GM19023 (cell line): Measurements from ENCODE around the gene IQCE.
"Not testable (repeated sequence)": the region's sequence is repeated elsewhere in the genome, so short reads cannot be mapped to it uniquely, and the experiment has no call there.

Experiments
- ATAC-seq: cut with Tn5 transposase; IDR thresholded peaks from one replicate; pipeline ENCODE4 v1.9.1; 2021; ENCODE audit warnings: mild to moderate bottlenecking, moderate library complexity; ENCODE audit not compliant: unreplicated experiment

IQCE gene

GRCh38 chr7:2532199-2532772 lies 26.5 kb upstream of the IQCE start:
- ATAC-seq = not testable (repeated sequence)

DNA sequence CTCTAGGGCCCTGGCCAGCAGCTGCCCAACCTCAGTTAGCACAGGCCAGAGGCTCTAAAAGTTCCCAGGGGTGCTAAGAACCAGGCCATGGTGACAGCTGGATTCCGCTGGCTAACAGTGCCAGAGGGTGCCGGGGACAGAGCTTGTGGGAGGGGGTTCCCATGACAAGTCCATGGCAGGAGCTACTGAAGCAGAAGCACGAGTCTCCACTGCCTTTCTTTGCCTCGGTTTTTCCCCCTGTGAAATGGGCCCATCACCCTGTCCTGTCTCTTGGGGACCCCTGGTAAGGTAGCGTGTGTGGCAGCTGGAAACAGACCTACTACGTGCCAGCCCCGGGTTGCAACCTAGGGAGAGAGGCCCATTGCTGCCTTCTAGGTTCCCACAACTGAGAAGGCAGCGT lies 26.0 kb upstream of the IQCE start:
- ATAC-seq = not testable (repeated sequence)

DNA sequence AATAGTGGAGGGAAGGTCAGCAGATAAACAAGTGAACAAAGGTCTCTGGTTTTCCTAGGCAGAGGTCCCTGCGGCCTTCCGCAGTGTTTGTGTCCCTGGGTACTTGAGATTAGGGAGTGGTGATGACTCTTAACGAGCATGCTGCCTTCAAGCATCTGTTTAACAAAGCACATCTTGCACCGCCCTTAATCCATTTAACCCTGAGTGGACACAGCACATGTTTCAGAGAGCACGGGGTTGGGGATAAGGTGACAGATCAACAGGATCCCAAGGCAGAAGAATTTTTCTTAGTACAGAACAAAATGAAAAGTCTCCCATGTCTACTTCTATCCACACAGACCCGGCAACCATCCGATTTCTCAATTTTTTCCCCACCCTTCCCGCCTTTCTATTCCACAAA lies 25.2 kb upstream of the IQCE start:
- not testable (repeated sequence) for ATAC-seq

GRCh38 chr7:2534214-2534613 lies 24.6 kb upstream of the IQCE start:
- ATAC-seq = not testable (repeated sequence)

GRCh38 chr7:2535872-2536627 lies 22.7 kb upstream of the IQCE start:
- ATAC-seq = not testable (repeated sequence)

- no peak for ATAC-seq
Measured at GRCh38 chr7:2537981-2538851, 20.6 kb upstream of the IQCE start.

DNA sequence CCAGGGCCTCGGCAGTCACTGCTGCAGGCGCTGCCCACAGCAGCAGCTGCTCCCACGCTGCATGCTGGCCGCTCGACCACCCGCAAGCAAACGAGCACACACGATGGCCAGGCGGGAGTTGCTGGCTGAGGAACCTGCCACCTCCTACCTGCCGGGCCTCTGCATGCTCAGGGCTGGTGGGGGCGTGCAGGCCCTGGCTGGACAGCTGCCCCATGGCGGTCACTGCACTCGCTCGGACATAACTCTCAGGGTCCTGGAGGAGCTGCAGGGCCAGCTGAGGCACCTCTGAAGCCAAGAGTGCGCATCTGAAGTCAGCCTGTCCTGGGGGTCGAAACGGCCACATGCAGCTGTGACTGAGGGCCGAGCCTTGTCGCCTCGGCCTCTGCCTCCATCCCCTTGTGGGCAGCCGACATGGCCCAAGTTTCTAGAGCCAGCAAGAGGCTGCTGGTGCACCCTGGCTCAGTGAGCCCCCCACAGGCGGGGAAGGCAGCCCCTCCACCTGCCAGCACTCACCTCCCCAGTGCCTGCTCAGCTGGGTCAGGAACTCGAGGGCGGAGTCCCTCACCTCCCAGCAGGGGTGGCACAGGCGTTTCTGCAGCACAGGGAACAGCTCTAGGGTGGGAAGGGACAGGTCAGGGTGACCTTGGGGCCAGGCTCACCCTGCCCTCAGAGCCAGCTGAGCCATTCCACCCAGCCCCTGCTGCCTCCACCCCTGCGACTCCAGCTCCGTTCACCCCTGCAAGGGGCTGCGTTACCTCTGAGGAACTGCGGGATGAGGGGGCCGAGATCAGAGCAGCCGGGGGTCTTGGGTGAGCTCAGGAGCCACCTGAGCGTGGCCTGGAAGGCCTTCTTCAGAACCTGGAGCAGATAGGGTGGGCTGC lies 19.5 kb upstream of the IQCE start:
- ATAC-seq = no peak

DNA sequence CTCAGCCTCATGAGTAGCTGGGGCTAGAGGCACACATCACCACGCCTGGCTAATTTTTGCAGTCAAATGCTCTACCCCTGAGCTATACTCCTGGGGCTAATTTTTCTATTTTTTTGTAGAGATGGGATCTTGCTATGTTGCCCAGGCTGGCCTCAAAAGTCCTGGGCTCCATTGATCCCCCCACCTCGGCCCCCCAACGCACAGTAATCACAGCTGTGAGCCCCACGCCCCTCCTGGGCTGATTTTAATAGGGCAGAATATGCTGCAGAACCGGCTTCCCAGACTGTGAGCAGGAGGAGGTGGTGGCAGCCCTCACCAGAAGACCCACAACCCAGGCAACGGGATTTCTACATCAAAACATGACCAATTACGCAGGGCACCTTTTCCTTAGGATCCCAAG lies 18.6 kb upstream of the IQCE start:
- ATAC-seq = no peak

DNA sequence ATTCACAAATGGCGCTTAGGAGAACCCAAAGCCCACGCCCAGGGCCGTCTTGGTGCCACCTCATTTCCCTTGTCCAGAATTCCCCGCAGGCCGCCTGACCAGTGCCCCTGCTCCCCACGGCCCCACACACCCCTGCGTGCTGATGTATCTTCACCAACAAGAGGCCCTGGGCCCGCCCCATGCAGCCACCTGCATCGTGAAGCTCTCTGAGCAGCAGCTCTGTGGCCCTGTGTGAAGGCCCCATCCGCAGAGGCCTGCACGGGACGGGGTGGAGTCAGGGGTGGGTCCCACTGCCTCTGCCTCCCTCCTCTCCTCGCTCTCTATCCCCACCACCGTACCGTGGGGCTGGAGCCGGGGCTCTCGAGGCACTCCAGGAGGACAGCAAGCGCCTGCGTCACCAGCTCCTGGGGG lies 18.1 kb upstream of the IQCE start:
- no peak for ATAC-seq

DNA sequence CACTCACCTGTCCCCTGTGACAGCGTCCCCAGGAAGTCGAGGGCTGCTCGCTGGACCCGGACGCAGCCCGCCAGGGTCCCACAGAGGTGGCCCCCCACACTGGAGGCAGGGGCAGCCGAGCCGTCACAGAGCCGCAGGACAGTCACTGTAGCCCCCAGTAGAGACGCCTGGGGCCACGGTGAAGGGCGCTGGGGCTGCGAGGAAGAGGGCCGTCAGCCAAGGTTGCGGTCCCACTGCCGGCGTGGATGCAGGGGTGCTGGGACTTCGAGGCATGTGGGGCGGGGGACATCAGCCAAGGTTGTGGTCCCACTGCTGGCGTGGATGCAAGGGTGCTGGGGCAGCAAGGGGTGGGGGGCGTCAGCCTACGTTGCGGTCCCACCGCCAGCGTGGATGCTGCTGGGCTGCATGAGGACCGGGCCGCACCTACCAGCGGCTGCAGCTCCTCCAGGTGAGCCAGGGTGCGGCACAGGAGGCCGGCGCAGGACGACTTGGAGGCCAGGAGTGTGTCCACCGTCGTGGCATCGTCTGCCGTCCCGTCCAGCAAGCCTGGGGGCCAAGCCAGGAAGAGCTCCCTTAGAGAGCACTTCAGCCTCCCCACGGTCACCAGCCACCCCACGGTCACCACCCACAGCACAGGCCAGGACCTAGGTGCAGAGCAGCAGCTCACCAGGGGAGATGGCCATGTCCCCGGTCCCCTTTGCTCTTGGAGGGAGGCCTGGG lies 17.3 kb upstream of the IQCE start:
- no peak for ATAC-seq

DNA sequence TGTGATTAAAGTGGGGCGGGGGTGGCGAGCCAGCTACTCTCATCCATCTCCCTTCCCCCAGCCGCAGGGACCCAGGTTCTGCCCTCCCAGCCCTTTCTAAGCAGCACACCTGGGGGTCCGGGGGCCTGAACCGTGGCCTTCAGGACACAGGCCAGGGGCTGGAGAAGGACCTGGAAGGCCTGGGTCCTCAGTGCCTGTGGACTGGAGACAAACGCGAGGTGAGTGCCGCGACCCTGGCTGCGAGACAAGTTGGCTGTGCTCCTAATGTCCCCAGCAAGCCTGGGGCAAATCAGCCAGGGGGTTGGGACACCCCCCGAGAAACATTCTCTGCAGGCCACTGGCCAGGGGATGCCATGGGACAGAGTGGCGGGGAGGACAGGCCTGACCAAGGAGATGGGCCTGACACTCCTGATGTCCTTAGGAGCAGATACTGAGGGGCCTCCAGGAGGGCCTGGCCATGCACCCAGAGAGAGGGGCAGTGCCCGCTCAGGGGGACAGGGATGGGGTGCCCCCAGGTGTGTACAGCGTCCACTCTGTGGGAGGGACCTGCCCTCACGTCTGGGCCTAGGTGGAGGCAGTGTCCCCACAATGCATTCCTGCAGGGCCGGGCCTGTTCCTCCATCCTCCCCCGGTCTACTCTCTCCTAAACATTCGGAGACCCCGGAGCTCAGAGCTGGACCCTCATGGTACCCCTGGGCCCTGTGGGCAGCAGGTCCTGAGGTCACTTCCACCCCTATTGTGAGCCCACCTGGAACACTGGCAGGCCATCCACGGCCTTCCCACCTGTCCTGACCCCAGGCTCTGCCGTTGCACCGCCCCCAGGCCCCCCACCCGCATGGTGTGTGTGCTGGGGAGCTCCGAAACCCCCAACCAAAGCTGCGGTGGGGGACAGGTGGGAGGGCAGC lies 16.5 kb upstream of the IQCE start:
- no peak for ATAC-seq

- ATAC-seq = no peak
Measured at GRCh38 chr7:2542916-2543871, 15.6 kb upstream of the IQCE start.

GRCh38 chr7:2544541-2545188 lies 14.1 kb upstream of the IQCE start:
- ATAC-seq = no peak

DNA sequence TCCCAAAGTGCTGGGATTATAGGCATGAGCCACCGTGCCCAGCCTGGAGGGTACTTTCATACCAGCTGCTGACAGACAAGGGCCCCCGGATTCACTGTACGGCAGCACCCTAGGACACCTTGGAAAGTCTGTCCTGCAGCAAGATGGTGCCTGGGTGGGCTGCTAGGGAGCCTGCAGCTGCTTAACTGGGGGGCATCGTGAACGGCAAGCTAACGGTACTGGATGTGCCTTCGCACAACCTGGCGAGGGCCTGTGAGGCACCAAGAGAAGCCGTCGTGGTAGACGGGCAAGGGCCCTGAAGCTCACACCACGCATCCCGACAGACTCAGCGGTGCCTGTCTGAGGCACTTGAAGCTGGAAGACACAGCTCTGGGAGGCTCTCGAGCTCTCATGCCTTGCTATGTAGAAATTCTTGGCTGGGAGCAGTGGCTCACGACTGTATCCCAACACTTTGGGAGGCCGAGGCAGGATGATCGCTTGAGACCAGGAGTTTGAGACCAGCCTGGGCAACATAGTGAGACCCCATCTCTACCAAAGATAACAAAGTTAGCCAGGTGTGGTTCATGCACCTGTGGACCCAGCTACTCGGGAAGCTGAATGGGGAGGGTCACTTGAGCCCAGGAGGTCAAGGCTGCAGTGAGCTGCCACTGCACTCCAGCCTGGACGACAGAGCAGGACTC lies 12.9 kb upstream of the IQCE start:
- no peak for ATAC-seq

DNA sequence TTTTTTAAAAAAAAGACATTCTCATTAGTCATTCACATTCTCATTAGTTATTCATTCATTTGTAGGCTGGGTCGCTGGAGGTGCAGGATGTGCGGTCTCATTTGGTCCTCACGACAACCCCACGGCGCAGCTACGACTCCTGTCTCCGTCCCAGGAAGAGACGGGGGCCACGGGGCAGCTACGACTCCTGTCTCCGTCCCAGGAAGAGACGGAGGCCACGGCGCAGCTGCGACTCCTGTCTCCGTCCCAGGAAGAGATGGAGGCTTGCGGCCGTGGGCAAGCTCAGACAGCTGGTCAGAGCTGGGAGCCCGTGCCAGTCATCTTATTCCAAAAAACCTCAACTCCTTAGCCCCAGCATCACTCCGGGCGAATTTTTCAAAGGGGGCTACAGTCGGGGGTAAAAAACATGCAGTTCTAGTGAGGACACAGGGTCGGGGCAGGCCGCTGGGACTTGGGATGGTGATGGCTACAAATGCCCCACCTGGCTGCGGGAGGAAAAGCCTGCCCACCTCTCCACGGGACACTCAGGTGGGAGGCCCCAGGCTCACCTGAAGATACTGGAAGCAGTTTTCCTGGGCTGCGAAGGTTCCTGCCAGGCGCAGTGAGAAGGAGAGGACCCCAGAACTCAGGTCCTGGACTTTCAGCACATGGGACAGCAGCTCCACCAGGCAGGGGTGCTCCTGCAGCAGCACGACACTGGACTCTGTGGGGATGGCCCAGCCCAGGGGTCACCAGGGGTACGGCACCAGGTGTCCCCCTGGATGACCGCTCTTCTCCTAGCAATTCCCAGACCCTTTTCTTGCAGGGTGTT lies 11.8 kb upstream of the IQCE start:
- no peak for ATAC-seq

DNA sequence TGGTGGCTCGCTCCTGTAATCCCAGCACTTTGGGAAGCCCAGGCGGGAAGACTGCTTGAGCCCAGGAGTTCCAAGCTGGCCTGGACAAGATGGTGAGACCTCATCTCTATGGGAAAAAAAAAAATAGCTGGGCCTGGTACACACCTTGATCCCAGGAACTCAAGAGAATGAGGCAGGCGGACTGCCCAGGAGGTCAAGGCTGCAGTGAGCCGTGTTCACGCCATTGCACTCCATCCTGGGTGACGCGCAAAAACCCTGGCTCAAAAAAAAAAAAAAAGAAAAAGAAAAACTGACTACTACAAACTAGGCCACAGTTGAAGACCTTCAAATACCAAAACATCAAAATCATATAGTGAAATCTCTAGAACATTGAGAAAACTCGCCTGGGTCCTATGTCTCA lies 7.4 kb upstream of the IQCE start:
- no peak for ATAC-seq
